GM21447 (cell line): ENCODE measurements around the gene SLC8A1.

Experiments
- ATAC-seq: cut with Tn5 transposase; IDR thresholded peaks from one replicate; pipeline ENCODE4 v1.9.1; 2021; ENCODE audit not compliant: unreplicated experiment

SLC8A1 gene

GRCh38 chr2:40317046-40317445 lies 134.8 kb downstream of the SLC8A1 start:
- ATAC-seq: no peak

DNA sequence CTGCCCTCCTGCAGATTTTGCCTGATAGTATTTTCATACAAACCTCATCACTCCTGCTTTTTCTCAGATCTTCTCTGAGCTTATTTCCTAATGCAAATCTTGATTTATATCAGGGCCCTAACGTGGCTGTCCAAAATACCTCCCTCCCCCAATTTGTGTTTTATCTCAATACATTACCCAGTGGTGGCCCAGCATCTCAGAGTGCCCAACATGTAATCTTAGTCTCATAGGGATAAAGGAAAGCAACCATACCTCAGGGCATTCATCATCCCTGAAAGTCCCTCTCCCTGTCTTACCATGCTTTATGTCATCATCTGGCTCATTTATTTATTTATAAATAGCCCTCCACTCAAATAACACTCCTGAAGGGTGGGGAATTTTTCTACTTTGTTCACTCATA lies 135.3 kb downstream of the SLC8A1 start:
- no peak for ATAC-seq

DNA sequence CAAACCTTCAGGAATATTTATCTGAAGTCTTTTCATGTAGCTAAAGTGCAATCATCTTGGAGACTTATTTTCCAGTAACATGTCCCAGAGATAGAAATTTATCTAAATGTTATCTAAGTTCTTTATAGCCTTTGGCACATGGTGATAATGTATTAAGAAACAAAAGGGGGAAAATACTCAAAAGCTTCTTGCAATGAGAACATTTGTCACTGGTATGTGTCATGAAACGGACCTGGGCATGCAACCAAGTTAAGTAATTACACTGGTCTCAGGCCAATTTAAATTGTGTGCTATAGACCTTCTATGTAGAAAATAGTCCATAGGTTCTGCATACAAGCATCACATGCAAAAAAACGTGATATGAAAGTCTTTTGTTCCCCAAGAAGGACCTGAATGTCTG lies 136.2 kb downstream of the SLC8A1 start:
- ATAC-seq: no peak

DNA sequence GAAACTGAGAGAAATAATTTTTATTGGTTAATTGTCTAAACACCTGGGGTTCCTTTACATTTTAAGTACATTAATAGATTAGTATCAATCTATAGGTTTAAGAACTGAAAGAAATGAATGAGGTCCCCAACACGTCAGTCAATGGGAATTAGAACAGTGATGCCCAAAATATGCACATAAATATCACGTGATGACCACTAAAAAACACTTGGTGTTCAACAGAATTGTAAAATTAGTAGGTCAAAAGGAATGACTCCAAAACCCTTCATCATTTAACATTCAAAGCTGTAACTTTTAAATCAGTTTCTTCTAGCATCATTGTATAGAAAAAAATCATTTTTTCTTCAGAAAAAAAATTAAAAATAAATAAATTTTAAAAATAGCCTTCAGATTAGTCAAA lies 140.9 kb downstream of the SLC8A1 start:
- ATAC-seq: no peak

- no peak for ATAC-seq
Observed at GRCh38 chr2:40310303-40310702, 141.6 kb downstream of the SLC8A1 start.

- ATAC-seq: no peak
Observed at GRCh38 chr2:40304340-40304739, 147.6 kb downstream of the SLC8A1 start.

- no peak for ATAC-seq
Observed at GRCh38 chr2:40303746-40304145, 148.1 kb downstream of the SLC8A1 start.

- no peak for ATAC-seq
Observed at GRCh38 chr2:40302751-40303325, 149.1 kb downstream of the SLC8A1 start.

- ATAC-seq: no peak
Observed at GRCh38 chr2:40300391-40300790, 151.5 kb downstream of the SLC8A1 start.

GRCh38 chr2:40299781-40300180 lies 152.1 kb downstream of the SLC8A1 start:
- ATAC-seq: no peak

DNA sequence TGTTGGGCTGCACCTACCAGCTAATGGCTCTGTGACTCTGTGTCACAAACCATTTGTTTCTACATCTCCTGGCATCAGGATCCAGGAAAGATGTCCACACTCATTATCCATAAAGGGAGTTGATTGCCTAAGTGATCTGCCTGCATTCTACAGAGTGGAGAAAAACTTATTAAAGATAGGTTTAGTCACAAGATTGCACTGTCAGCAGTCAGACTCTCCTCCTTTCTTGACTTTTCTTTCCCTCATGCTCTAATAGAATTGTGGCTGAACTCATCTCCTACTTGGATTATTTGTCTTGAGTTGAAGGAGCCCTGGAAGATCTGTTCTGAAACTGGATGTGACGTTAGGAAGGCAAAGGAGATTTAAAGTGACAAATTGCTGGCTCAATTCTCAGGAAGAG lies 152.7 kb downstream of the SLC8A1 start:
- ATAC-seq: no peak

- no peak for ATAC-seq
Observed at GRCh38 chr2:40298026-40298425, 153.9 kb downstream of the SLC8A1 start.

- ATAC-seq: no peak
Observed at GRCh38 chr2:40292291-40292690, 159.6 kb downstream of the SLC8A1 start.

GRCh38 chr2:40289771-40290404 lies 162.0 kb downstream of the SLC8A1 start:
- no peak for ATAC-seq

- no peak for ATAC-seq
Observed at GRCh38 chr2:40287773-40288172, 164.1 kb downstream of the SLC8A1 start.

- ATAC-seq: no peak
Observed at GRCh38 chr2:40287195-40287594, 164.7 kb downstream of the SLC8A1 start.

GRCh38 chr2:40286721-40287120 lies 165.2 kb downstream of the SLC8A1 start:
- no peak for ATAC-seq

DNA sequence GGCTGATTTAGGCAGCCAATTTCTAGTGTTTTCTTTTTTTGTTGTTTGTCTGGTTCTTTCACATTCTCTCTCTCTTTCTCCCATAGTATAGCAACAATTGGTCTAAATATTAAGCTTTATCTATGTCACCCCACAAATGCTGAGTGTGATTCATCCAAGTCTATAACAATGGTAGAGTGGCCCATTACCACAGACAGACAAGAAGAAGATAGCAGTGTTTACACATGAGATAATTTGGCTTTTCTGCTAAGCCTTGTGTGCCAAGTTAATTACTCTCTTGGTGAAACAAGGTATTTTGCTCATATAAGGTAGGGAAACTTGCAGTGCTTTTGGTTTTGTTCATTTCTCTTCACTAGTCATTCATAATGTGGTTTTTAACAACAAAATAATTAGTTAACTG lies 166.5 kb downstream of the SLC8A1 start:
- ATAC-seq: no peak

- no peak for ATAC-seq
Observed at GRCh38 chr2:40284797-40285196, 167.1 kb downstream of the SLC8A1 start.

GRCh38 chr2:40283111-40283909 lies 168.6 kb downstream of the SLC8A1 start:
- ATAC-seq: no peak

GRCh38 chr2:40282428-40282827 lies 169.5 kb downstream of the SLC8A1 start:
- ATAC-seq: peak; percentile 37
